ENCODE results near the gene RGR.

RGR gene

GRCh38 chr10:84296091-84296981 is 51.5 kb downstream of the RGR start:
- peak; percentile 8 for DNase-seq (ENCODE audit: low read depth)

DNA sequence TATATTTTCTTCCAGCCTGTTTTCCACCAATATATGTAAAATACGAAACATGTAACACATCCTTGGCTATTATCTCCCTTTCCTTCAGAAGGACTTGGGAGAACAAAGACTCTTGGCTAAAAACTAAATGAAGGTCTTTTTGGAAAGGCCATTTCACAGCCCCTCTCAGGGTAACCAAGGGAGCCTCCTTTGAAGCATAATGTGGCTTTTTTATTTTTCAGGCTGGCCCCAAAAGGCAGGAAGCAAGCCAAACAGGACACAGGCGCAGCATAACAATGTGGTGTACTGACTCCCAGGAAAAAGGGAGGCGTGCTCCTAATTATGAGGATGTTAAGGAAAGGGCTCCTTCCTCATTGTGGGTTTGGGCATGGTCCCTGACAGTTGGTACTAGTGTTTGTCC is 53.2 kb downstream of the RGR start:
- DNase-seq (ENCODE audit: low read depth), result no peak

- DNase-seq (ENCODE audit: low read depth), result no peak
Observed at GRCh38 chr10:84302223-84302622, 57.4 kb downstream of the RGR start.

DNA sequence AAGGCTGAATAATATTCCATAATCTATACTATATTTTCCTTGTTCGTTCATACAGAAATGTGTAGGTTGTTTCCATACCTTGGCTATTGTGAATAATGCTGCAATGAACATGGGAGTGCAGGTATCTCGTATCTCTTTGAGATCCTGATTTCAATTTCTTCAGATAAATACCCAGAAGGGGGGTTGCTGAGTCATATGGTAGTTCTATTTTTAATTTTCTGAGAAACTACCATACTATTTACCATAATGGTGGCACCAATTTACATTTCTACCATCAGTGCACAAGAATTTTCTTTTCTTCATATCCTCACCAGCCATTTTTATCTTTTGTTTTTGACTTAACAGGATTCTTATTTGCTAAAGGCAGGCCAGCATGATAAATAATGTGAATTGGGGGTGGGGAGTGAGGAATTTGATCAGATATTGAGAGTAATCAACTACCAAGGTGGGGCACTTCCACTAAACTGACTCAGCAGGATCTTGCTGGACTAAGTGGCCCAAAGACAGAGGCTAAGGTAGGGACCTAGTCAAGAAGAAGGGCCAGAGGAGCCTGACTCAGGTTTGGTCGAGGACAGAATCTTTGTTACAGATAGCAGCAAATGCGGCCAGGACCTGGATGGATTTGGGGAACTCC is 62.0 kb downstream of the RGR start:
- DNase-seq (ENCODE audit: low read depth), result no peak

DNA sequence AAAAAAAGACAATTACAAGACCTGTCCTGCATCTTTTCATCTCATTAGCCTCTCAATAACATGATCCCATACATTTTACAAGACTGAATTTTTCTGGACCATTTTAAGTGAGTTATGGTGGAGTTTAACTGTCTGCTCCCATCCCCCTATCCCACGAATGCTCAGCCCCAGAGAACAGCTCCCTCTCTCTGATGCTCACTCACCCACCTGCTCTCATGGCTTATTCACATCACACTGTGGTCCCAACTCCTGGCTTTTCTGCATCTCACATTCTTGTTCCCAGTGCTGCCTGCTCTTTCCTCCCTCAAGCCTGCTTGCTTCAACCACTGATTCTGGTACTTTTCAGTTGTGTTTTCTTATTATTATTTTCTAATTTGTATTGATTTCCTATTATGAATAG is 63.2 kb downstream of the RGR start:
- DNase-seq (ENCODE audit: low read depth), result no peak

DNA sequence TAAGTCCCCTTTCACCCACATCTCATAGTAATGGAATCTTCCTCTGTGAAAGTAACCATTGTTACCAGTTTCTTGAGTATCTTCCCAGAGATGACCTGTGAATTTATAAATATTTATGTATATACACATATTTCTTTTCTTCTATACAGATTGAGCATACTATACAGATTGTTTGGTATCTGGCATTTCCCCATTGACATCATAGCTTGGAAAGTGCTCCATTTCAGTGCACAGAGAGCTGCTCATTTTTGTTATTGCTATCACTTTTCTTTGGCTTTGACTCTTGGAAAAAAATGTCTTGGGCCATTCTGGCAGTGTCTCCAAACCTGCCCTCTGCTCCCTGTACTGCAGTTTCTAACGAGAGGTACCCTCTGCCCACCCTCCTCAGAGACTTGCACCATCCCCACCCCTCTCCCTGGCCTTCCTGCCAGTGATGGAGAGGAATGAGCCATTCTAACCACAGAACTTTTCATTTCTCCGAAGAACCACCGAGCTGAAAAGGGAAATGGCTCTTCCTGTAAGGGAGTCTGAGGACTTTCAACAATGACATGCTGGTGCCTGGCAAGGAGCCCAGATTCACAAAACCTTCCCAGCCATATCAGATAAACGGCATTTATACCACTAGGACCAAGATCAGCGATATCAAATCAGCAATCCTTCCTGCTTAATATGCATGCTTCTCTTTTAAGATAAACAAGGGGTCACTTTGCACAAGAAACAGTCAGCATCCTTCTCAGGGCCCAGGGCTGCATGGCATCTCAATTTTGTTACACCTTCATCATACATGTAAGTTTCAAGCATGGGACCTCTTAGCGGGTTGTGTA is 63.8 kb downstream of the RGR start:
- DNase-seq (ENCODE audit: low read depth), result peak; percentile 57

Measured in amniotic epithelial cell (primary cell).